HL-60 (cell line): ENCODE results near the gene MRPL37.

ENCODE experiments used
- DNase-seq, 2 experiments: peaks; one replicate each; pipeline ENCODE4 v3.0.0-alpha.2; 2010 to 2020; ENCODE audit warnings: low read depth in 1 of 2, low spot score in 1 of 2
- H3K27ac ChIP-seq: fragments of 250-450 bp; sonication (Bioruptor Pico); replicated peaks from 2 replicates; pipeline ENCODE4 v1.5.1; 2020; ENCODE audit warnings: mild to moderate bottlenecking, moderate library complexity
- H3K27me3 ChIP-seq: fragments of 250-450 bp; sonication (Bioruptor Pico); 2 replicates; pipeline ENCODE4 v1.5.1; 2021; ENCODE audit warnings: mild to moderate bottlenecking, moderate library complexity; ENCODE audit not compliant: insufficient read depth, poor library complexity, severe bottlenecking
- H3K4me3 ChIP-seq: replicated peaks from 2 replicates; pipeline ENCODE4 v1.5.1; 2011; ENCODE audit warnings: mild to moderate bottlenecking, control low read depth, low read length; ENCODE audit not compliant: insufficient read depth
- CTCF ChIP-seq: IDR thresholded peaks from one replicate; pipeline ENCODE4 v1.5.1; 2011; ENCODE audit warnings: low read length, control low read depth, inconsistent platforms; ENCODE audit not compliant: insufficient read depth
- GABPA ChIP-seq: IDR thresholded peaks from 2 replicates; pipeline ENCODE4 v1.6.1; 2012; ENCODE audit warnings: low read depth
- POLR2AphosphoS5 ChIP-seq: IDR thresholded peaks from 2 replicates; pipeline ENCODE4 v1.6.1; 2012; ENCODE audit warnings: low read depth
- REST ChIP-seq: IDR thresholded peaks from 2 replicates; pipeline ENCODE4 v1.6.1; 2012; ENCODE audit warnings: low read depth; ENCODE audit not compliant: insufficient replicate concordance
- SPI1 ChIP-seq: IDR thresholded peaks from 2 replicates; pipeline ENCODE4 v1.6.1; 2012; ENCODE audit warnings: low read depth, mild to moderate bottlenecking, borderline replicate concordance

MRPL37 gene

GRCh38 chr1:54222711-54223110, 22.7 kb downstream of the MRPL37 start:
- Histone ChIP-seq H3K27ac (no peak overlapping the region), H3K4me3 (no peak overlapping the region), H3K27me3 (no peaks in the 10 kb centered on the region)
- no peak for TF ChIP-seq CTCF
- TF ChIP-seq POLR2AphosphoS5: no peak
- no peak for TF ChIP-seq GABPA
- no peak for TF ChIP-seq REST
- no peak for TF ChIP-seq SPI1
- DNase-seq: no peak

GRCh38 chr1:54223441-54224202, 23.7 kb downstream of the MRPL37 start:
- no peak overlapping the region for H3K27ac ChIP-seq
- H3K4me3 ChIP-seq: no peak overlapping the region
- no peaks in the 10 kb centered on the region for H3K27me3 ChIP-seq
- DNase-seq: no peak
- TF ChIP-seq CTCF (no peak), SPI1 (no peak), POLR2AphosphoS5 (no peak), GABPA (no peak), REST (no peak)

GRCh38 chr1:54224233-54224632, 24.3 kb downstream of the MRPL37 start:
- H3K27me3 ChIP-seq: no peaks in the 10 kb centered on the region
- no peak overlapping the region for H3K27ac ChIP-seq
- no peak for DNase-seq
- no peak overlapping the region for H3K4me3 ChIP-seq
- TF ChIP-seq CTCF (no peak), SPI1 (no peak), POLR2AphosphoS5 (no peak), REST (no peak), GABPA (no peak)
